Cerebellar nuclear complex (tissue), 1 donor: ENCODE measurements around the gene GOLPH3L.
"Not testable (repeated sequence)": the region's sequence is repeated elsewhere in the genome, so short reads cannot be mapped to it uniquely, and the experiment has no call there.

Experiments used
- DNase-seq, 2 experiments: peaks; one replicate each; lab custom pipeline; 2025; lab: John Stamatoyannopoulos, UW

GOLPH3L gene

DNA sequence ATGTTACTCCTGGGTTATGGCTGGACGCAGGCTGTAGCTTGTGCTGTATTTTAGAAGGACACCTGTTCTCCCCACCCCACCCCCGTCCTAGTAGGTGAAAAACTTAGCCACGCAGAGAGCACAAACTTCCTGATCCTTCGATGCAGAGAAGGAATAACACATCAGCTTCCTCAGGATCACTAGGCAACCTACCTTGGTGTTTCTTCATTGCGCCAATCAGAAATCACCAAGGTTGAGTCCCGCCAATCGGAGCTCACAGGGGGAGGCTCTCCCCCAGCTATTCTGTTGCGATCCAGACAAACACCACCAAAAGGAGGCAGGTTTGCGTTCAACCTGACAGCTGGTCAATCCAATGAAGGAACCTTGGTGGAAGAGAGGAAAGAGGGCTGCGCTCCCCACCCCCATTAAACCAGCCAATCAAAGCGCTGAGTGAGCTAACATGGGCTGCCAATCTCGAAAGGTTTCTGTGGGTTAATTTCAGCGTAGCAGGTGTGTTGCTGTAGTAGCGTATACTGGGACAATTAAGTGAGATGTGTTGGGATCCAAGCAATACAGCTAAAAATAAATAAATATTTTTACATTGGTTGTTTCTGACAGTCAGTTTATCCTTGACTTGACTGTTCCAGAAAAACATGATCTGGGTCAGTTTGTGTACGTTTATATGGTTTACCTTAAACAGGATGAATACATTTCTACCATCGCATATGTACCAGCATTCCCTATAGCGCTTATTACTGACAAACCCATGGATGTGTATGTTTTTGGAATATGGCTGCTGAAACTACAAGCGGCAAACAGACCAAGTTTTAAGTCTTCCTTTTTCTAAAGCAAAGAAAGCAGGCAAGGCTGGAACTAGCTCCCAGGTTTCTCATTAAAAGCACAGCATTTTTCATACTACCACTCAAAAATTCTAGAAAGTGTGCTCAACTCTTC, at the start of gene GOLPH3L:
TSS of gene GOLPH3L (minus strand) at position 160 of the 933 bp plus-strand sequence. CDS start 2,316 bp downstream, outside the sequence.
- DNase-seq = peak; percentile 99 to 100

DNA sequence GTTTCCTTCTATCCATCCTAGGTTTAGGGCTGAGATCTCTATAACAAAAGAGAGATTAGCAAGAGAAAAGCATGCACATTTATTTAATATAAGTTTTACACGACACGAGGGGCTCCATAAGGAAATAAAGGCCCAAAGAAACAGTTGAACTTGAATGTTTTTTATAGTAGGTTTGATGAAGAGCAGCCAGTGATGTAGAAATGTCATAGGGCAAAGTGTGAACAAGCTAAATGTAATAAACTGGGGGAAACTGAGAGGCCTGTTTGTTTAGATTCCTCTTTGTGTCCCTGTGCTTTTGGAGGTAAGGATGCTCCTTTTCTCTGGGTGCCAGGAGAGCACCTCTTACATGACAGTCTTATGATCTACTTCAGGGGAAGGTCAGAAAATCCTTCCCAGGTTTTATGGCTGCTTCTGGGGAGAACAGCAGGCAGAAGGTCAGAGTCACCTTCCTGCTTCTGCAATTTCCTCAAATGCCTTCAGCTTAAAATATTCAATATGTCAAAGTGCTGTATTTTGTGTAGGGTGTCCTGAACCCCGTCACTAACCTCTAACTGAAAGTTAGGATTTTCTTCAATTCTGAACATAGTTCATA, 33.3 kb upstream of the GOLPH3L start:
- DNase-seq = no peak

DNA sequence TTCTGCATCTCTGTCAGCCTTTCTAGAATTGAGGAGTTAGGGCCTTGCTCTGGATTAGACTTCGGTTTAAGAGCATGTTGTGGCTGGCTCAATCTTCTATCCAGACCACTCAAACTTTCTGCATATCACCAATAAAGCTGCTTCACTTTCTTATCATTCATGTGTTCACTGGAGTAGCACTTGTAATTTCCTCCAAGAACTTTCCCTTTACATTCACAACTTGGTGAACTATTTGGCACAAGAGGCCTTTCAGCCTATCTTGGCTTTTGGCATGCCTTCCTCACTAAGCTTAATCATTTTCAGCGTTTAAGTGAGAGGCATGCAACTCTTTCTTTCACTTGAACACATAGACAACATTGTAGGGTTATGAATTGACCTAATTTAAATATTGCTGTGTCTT, 27.4 kb upstream of the GOLPH3L start:
- DNase-seq = no peak

DNA sequence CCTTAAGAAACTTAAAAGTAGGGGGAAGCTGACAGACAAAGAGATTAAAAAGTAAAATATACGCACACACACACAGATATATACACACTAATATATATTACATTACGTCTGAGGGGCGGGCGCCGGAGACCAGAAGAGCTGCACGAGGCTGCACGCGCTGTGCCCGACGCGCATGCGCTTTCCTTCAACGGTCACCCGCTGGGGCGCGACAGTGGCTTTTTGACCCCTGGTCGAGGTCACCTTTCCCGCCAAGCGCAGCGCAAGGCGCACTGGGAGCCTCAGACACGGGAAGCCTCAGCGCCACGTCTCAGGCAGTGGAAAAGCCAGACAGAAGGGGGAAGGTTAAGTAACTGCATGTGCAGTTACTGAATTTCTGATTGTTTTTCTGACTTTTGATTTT, 23.7 kb upstream of the GOLPH3L start, which contains the start of gene HORMAD1:
TSS of gene HORMAD1 (minus strand) at position 193 of the 400 bp plus-strand sequence. CDS start 1,390 bp downstream, outside the sequence.
- no peak for DNase-seq

DNA sequence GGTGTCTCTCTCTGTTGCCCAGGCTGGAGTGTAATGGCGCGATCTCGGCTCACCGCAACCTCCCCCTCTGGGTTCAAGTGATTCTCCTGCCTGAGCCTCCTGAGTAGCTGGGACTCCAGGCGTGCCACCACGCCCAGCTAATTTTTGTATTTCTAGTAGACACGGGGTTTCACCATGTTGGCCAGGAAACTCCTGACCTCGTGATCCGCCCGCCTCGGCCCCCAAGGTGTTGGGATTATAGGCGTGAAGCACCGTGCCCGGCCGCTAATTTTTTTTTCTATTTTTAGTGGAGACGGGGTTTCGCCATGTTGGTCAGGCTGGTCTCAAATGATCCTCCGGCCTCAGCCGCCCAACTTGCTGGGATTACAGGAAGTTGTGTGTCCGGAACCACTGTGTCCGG, 23.1 kb upstream of the GOLPH3L start:
- DNase-seq = no peak

DNA sequence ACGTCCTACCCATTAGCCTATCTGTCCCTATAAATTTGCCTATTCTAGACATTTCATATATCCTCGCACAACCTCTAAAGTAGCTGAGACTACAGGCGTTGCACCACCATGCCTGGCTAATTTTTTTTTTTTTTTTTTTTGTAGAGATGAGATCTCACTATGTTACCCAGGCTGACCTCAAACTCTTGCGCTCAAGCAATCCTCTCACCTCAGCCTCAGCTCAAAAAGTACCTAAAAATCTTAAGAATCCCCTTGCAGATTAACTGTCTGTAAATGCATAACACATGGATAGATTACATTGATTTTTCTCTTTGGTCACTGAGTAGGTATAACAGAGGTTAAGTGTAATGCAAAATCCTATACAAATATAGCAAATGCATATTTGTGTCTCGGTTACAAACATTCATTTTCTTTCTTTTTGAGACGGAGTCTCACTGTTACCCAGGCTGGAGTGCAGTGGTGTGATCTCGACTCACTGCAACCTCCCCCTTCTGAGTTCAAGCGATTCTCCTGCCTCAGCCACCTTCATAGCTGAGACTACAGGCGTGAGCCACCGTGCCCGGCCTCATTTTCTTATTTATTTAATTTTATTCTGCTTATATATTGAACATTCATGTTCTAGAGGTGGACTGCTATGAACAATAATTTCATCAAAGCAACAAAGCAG, 21.4 kb upstream of the GOLPH3L start:
- DNase-seq = no peak

DNA sequence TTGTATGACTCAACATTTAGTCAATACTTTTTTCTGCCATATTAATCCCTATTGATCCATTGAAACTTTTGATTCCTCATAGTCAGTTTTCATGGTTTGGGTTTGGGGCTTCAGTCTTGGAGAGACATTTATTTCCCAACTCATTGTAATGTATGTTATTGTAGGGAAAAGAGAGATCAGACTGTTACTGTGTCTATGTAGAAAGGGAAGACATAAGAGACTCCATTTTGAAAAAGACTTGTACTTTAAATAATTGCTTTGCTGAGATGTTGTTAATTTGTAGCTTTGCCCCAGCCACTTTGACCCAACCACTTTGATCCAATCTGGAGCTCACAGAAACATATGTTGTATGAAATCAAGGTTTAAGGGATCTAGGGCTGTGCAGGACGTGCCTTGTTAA, 12.1 kb upstream of the GOLPH3L start:
- DNase-seq = not testable (repeated sequence)

DNA sequence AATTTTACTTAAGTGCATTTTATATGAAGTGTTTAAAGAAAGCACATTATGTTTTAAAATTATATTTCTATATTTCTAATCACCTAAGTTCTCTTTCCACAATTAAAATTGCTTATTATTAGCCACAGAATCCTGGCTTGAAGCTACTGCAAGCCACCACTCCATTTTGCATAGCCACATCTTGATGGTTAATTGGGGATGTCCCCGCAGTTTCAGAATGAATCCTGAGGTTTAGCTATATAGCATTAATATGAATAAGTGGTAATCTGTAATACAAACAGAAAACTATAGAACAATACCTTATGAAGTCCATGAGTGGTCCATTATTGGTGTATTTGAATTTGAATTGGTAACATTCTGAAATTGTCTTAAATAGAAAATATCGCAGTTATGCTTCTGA, 11.6 kb upstream of the GOLPH3L start:
- DNase-seq = no peak

DNA sequence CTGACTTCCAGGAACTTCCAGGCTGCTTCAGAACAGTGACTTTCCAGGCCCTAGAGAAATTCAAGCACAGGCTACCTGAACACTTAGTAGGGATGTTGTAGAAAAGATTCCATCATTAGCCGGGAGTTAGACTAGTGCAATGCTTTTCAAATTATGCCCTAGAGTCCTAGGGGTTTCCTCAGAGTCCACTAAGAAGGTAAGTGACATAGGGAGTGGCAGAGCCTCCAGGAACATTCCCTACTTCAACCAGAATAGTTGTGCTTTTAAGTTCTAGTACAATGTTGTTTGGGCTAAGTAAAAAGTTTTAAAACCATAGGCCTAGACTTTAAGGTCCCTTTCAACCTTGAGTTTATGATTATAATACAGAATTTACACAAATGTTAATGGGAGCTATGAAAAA, 9.1 kb upstream of the GOLPH3L start:
- DNase-seq = no peak

DNA sequence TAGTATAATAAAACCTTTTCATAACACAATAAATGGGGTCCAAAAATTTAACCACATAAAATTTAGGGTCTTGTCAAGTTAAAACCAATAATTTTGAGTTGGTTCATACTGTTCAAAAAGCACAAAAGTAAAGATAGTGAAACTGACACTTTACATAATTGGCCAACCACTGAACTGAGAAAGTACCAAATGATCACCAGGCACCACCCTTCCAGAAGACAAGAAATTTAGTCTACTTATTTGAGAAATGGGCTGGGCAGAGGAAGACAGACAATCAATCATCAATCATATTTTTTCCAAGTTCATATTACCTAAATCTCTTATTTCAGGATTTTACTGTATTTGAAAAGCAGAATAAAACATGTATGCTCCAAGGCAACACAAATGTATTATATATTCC, 6.5 kb upstream of the GOLPH3L start:
- no peak for DNase-seq

DNA sequence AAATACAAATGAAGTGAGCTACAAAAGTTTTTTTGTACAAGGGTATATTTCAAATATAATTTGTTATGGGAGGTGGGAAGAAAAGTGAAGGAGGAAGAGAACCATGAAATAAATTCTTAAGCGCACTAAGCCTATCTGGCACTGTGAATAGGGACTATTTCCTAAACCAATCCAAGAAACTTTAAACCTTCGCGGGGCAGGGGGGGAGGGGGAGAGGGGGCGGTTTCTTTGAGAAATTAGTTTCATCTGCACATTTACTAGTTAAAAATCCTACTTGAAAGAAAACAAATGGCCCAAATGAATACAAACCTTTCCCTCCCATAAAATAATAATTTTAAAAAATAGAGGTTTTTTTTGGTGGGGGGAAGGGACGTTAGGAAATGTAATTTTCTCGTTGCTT, 364 bp downstream of the GOLPH3L start:
- DNase-seq = no peak

DNA sequence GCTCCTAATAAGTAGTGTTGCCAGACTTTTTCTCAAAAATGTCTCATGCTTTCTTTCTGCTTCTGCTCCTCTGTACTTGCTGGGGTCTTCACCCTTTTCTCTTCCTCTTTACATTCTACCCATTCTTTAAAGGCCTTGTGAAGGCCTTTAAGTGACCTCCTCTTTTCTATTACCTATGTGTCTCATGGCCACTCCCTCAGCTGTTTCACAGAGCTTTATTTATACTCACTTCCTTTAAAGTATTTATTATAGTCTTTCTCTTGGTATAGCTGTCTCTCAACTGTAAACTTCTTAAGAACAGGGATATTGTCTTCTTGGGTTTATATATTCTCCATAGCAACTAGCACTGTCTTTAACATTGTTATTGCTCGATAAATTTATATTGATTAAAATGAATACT, 792 bp downstream of the GOLPH3L start:
- no peak for DNase-seq

DNA sequence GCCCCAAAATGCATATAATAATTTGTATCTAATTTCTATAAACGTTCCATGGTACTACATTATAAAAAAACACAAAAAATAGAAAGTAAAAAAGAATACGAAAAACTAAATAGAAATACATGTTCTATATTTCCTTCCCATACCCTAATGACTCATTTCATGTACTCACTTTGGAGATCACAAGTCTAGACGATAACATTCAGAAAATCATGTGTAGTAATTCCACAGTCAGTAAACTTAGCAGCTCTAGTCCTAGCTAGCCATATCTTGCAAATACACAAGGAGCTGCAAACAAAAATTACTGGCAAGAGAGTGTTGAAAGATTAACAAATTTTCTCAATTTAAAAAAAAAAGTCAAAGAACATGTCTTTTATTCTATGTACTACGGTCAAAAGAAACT, 1.4 kb downstream of the GOLPH3L start:
- DNase-seq = no peak

DNA sequence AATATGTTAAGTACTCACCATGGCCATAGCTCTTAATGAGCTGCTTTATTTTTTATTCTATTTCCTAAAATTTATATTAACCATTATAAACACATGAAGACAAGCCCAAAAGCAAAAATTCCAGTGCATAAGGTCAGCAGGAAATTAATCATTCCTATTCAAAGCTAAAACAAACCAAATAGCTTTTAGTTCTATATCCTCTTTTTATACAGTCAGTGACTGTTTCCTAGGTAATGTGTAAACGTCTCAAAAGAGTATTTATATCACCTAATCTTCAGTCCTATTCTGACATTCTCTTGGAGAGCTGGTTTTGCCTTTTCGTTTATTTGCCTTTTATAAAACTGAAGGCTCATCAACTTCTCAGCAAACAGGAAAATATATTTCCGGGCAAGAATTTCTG, 4.2 kb downstream of the GOLPH3L start:
- no peak for DNase-seq

DNA sequence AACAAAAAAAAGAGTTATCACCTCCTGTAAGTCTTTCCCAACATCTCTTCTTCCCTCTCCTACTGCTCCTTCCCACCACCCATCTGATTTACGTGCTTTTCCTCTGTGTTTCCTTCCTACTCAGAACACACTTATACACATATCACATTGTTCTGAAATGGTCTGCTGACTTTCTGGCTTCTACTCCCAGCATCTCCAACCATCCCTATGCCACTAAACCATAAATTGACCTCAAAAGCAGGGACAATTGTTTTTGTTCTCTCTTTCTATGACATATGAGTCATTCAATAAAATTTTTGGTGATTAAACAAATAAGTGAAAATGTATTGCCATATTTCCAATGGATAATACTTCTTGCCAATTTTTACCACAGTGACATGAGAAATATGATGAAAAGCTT, 8.2 kb downstream of the GOLPH3L start:
- no peak for DNase-seq

DNA sequence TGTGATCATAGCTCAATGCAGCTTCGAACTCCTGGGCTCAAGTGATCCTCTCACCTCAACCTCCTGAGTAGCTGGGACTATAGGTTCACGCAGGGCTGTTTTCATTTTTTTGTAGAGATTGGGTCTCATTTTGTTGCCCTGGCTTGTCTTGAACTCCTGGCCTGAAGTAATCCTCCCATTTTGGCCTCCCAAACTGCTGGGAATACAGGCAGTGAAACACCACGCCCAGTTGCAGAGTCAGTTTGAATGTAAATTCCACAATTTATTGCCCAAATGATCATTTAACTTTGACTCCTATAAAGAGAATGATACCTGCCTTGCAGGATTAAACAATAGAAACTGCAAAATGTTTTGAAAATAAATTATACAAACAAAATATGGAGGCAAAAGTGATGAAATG, 10.7 kb downstream of the GOLPH3L start:
- no peak for DNase-seq

DNA sequence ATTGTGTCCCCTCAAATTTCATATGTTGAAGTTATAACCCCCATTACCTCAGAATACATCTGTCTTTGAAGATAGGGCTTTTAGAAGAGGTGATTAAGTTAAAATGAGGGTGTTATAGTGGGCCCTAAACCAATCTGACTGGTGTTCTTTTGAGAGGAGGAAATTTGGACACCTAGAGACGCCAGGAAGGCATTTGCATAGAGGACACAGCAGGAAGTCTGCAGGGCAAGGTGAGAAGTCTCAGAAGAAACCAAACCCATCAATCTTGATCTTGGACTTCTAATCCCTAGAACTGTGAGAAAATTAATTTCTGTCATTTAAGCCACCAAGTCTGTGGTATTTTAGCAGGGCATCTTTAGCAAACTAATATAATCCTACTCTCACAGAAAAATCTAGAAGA, 13.0 kb downstream of the GOLPH3L start:
- DNase-seq = no peak

DNA sequence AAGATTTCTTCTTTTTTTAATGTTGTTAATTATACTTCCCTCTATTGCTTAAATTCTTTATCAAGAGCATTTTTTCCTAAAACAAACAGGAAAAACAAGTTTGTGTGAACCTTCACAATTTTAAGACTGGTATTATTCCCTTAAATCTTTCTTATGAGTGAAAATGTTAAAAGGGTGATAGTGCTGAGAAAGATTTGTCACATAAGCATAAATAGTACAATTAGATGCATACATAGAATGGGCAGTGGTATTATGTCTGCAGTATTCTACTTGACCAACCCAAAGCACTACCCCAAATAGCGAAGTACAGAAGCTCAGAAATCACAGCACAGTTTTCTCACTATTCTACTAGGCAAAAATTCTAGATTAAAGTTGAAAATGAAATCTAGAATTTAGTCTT, 18.0 kb downstream of the GOLPH3L start:
- no peak for DNase-seq

DNA sequence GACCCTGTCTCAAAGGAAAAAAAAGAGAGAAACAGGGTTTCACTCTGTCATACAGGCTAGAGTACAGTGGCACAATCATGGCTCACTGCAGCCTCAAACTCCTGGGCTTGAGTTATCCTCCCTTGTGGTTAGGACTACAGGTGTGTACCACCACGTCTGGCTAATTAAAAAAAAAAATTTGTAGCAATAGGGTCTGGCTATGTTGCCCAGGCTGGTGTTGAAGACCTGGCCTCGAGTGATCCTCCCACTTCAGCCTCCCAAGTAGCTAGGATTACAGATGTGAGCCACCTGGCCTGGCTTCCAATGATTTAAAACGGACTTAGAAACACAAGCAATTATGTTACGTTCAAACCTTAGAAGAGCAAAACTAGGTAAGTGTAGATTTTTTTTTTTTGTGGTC, 22.1 kb downstream of the GOLPH3L start:
- DNase-seq = no peak

DNA sequence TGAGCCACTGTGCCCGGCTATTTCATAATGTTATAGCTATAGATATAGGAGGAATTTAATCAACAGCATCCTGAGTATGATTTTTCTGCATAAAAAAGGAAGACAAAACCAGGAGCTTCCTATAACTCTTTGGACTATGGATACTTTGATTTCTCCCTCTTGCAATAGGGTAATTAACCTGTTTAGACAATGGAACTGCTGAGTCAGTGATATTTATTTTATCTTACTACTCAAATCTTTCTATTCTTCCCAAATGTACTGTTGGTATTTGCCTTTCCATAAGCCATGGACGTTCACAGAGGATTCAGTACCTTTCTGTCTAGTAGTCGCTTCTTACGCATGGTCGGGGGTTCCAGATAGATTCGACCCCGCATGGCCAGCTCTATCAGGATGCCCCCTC, 33.6 kb downstream of the GOLPH3L start:
- DNase-seq = no peak

DNA sequence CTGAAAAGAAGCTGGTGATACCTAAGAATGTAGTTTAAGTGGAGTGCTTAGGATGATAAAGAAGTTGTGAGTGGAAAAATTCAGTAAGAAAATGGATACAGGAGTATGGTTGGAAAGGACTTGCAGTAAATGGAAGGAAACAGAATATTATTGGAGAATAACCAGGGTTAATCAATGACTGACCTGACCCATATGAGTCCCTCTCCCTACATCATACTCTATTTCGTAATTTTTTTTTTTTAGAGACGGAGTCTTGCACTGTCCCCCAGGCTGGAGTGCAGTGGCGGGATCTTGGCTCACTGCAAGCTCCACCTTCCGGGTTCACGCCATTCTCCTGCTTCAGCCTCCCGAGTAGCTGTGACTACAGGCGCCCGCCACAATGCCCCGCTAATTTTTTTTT, 34.1 kb downstream of the GOLPH3L start:
- no peak for DNase-seq

DNA sequence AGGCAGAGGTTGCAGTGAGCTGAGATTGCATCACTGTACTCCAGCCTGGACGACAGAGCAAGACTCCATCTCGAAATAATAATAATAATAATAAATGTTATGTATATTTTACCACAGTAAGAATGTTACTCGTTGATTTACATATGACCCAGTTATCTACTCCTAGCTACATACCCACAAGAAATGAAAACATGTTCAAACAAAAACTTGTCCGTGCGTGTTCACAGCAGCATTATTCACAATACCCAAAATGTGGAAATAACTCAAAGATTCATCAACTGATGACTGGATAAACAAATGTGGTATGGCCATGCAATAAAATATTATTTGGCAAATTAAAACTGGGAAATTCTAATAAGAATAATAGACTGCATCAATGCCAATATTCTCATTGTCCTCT, 35.8 kb downstream of the GOLPH3L start:
- no peak for DNase-seq

DNA sequence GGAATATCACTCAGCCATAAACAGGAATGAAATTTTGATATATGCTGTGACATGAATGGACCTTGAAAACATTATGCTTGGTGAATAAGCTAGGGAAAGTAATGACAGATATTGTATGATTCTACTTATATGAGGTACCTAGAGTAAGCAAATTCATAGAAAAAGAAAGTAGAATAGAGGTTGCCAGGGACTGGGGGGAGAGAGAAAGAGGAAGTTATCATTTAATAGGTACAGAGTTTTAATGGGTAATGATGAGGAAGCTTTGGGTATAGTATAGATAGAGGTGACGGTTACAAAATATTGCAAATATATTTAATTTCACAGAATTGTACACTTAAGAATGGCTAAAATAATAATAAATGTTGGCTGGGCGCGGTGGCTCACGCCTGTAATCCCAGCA, 36.4 kb downstream of the GOLPH3L start:
- DNase-seq = no peak
